Caco-2 (cell line): ENCODE results near the gene MORN5. TPM values are rescaled to one million over a fixed set of nuclear protein-coding genes. Genes with fewer than 3 reads are reported as not detected.

Experiments
- Bru-seq: library from RNA; stranded (reverse); fragments of 400-500 nt; gene quantifications from one replicate; lab custom pipeline; 2021; lab: Mats Ljungman, UMichigan
- BruChase-seq, 2 experiments: library from RNA; stranded (reverse); fragments of 400-500 nt; gene quantifications; one replicate each; lab custom pipeline; 2021; lab: Mats Ljungman, UMichigan
- BruUV-seq: library from RNA; stranded (reverse); fragments of 400-500 nt; replicated peaks from 2 replicates; lab custom pipeline; 2021; lab: Mats Ljungman, UMichigan
- CTCF ChIA-PET: fragments of 300-600 bp; sonication (Branson Sonifier 250); formaldehyde crosslinking; loops from one replicate; lab custom pipeline; 2022; ENCODE audit warnings: antibody characterized with exemption; lab: Charles Lee
- POLR2A ChIA-PET: fragments of 300-600 bp; sonication (Branson Sonifier 250); formaldehyde crosslinking; loops from one replicate; lab custom pipeline; 2022; ENCODE audit warnings: antibody characterized with exemption; lab: Charles Lee
- DNase-seq, 2 experiments: peaks; one replicate each; pipeline versions ENCODE4 v3.0.0 to v3.0.0-alpha.2; 2020 to 2022
- H3K27me3 ChIP-seq: replicated peaks from 2 replicates; pipeline ENCODE4 v1.6.0; 2011; ENCODE audit warnings: low read length; ENCODE audit not compliant: control insufficient read depth, insufficient read depth
- H3K36me3 ChIP-seq: 2 replicates; pipeline ENCODE4 v1.5.1; 2011; ENCODE audit warnings: low read length; ENCODE audit not compliant: control insufficient read depth, insufficient read depth
- H3K4me1 ChIP-seq: fragments of 250-450 bp; sonication (Bioruptor Pico); 2 replicates; pipeline ENCODE4 v1.5.1; 2020; ENCODE audit warnings: mild to moderate bottlenecking
- H3K4me3 ChIP-seq: 2 replicates; pipeline ENCODE4 v1.5.1; 2011; ENCODE audit warnings: low read depth, mild to moderate bottlenecking, control low read depth, low read length
- H3K9me3 ChIP-seq: fragments of 250-450 bp; sonication (Bioruptor Pico); 2 replicates; pipeline ENCODE4 v1.5.1; 2020; ENCODE audit warnings: mild to moderate bottlenecking, moderate library complexity
- H3K27ac Mint-ChIP-seq: one replicate; pipeline ENCODE4 v1.8.0; 2022; ENCODE audit warnings: mixed read lengths; ENCODE audit not compliant: unreplicated experiment
- H3K27me3 Mint-ChIP-seq: one replicate; pipeline ENCODE4 v1.8.0; 2022; ENCODE audit warnings: mixed read lengths; ENCODE audit not compliant: insufficient read depth, unreplicated experiment
- H3K36me3 Mint-ChIP-seq: one replicate; pipeline ENCODE4 v1.8.0; 2022; ENCODE audit warnings: mild to moderate bottlenecking, mixed read lengths; ENCODE audit not compliant: insufficient read depth, unreplicated experiment
- H3K4me1 Mint-ChIP-seq: one replicate; pipeline ENCODE4 v1.8.0; 2022; ENCODE audit warnings: low read depth, mixed read lengths; ENCODE audit not compliant: unreplicated experiment
- H3K4me3 Mint-ChIP-seq: one replicate; pipeline ENCODE4 v1.8.0; 2022; ENCODE audit warnings: mild to moderate bottlenecking, moderate library complexity, mixed read lengths; ENCODE audit not compliant: unreplicated experiment
- H3K9me3 Mint-ChIP-seq: one replicate; pipeline ENCODE4 v1.8.0; 2022; ENCODE audit warnings: mixed read lengths; ENCODE audit not compliant: unreplicated experiment
- intact Hi-C: fragments of 100-400 bp; cut with micrococcal nuclease; formaldehyde crosslinking; loops from one replicate; pipeline ENCODE4 v1.10.0; 2022; ENCODE audit not compliant: unreplicated experiment
- long read RNA-seq: library from polyadenylated mRNA; stranded (forward); transcript quantifications from one replicate; pipeline ENCODE4 v2.0.0, GENCODE V29; 2022
- total RNA-seq: library from RNA; stranded (reverse); gene quantifications from 2 replicates; pipeline ENCODE4 v1.2.3, GENCODE V29; 2022
- TF ChIP-seq, protein P1 (sequence below), 2 experiments: fragments of 200-600 bp in 1 of 2; IDR thresholded peaks; 1 replicate in 1 of 2; 2 replicates in 1 of 2; pipeline versions ENCODE4 v1.5.1 to v1.8.0; 2011 to 2022; ENCODE audit warnings: antibody characterized with exemption in 1 of 2, control low read depth in 1 of 2, inconsistent platforms in 1 of 2, low read depth in 1 of 2, low read length in 1 of 2, mild to moderate bottlenecking in 1 of 2, moderate library complexity in 1 of 2; ENCODE audit not compliant: insufficient read depth in 1 of 2, severe bottlenecking in 1 of 2, unreplicated experiment in 1 of 2

MORN5 gene
- total RNA-seq (not detected in 2 replicates), Bru-seq, nascent RNA (percentile 13 among the genes with signal in this experiment), BruChase-seq, experiment 1, labeled RNA remaining after a 2-hour chase (percentile 9 among the genes with signal in this experiment), BruChase-seq, experiment 2, labeled RNA remaining after a 6-hour chase (not detected)
- long read RNA-seq, result 0 reads

DNA sequence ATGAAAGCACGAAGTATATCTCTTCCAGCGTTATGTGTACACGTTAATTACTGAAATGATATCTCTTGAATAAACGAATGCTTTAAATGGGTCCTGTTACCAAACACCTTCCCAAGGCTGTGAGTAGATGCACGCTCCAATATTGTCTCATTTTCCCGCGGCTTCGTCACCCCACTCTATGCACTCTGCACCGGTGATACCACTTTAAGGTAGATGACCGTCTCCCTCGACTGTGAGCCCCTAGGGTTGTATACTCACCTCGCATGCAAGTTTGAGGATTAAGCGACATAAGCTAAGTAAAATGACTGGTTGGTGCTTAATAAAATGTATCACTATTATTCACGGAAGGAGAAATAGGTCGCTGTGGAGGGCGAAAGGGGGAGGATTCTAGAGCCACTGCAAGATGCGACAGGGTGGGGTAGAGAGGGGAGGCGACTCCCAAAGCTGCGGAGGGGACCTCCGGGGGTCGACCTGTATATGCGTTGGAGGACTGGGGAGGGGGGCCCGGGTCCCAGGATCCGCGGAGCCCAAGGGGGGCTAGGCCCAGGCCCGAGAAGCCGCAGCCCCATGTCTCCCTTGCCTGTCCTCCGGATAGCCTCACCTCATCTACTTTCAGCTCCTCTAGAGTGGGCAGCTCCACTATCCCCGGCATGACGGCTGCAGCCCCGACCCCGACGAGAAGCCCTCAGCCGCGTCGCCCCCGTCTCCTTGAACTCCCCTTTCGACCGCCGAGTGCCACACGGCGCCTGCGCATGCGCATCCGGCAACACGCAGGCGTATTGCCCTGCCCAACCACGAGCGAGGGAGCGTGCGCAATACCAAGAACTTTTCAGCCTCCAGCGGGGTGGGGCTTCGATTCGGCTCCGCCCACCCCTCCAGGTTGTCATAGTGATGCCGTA is at the start of gene MORN5, which contains the start of gene NDUFA8:
Gene MORN5, plus strand, starts transcription at position 883 of the 899 bp plus-strand sequence. CDS start 65 bp downstream, outside the sequence.
Gene NDUFA8, minus strand, starts transcription at position 754 of the 899 bp plus-strand sequence. Its CDS starts 102 bp downstream, at position 652.
- POLR2A ChIA-PET, result interaction anchor here (0.7 to 1.2 kb wide), 2 partner anchors 8 to 105 kb away, joined by 4 read pairs; partner anchors contain the start of genes MRRF and RBM18
- Histone ChIP-seq H3K9me3 (0 out of 2 replicates have a peak, but pooled peaks cover 6% of the 10 kb centered on the region), H3K36me3 (peaks cover 1% of the 10 kb centered on the region; the same call in 1 of the 2 replicates), H3K27me3 (no peaks in the 10 kb centered on the region), H3K4me3 (peak within 1 kb of the TSS; percentile 83), H3K4me1 (0 out of 2 replicates have a peak, but pooled peaks cover 3% of the 10 kb centered on the region)
- Mint-ChIP-seq H3K27ac (peak within 1 kb of the TSS; percentile 99), H3K4me1 (peaks cover 6% of the 10 kb centered on the region), H3K36me3 (peaks cover 12% of the 10 kb centered on the region), H3K27me3 (no peaks in the 10 kb centered on the region), H3K4me3 (peak within 1 kb of the TSS; percentile 98), H3K9me3 (no peaks in the 10 kb centered on the region)
- TF ChIP-seq, protein P1, sequence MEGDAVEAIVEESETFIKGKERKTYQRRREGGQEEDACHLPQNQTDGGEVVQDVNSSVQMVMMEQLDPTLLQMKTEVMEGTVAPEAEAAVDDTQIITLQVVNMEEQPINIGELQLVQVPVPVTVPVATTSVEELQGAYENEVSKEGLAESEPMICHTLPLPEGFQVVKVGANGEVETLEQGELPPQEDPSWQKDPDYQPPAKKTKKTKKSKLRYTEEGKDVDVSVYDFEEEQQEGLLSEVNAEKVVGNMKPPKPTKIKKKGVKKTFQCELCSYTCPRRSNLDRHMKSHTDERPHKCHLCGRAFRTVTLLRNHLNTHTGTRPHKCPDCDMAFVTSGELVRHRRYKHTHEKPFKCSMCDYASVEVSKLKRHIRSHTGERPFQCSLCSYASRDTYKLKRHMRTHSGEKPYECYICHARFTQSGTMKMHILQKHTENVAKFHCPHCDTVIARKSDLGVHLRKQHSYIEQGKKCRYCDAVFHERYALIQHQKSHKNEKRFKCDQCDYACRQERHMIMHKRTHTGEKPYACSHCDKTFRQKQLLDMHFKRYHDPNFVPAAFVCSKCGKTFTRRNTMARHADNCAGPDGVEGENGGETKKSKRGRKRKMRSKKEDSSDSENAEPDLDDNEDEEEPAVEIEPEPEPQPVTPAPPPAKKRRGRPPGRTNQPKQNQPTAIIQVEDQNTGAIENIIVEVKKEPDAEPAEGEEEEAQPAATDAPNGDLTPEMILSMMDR (IDR thresholded peaks at IDR 0.05; ENCODE audit: insufficient read depth in 1 of 2, low read depth in 1 of 2, low read length in 1 of 2, severe bottlenecking in 1 of 2, unreplicated experiment in 1 of 2), result no peak
- CTCF ChIA-PET, result interaction anchor here (1.0 kb wide), 1 partner anchor 55 kb away, joined by 7 read pairs; no protein-coding TSS in a partner anchor
- peak; percentile 97 to 98 for DNase-seq
- intact Hi-C loops, result loop anchor here (1.0 to 2.0 kb wide), 3 partner anchors 20 to 106 kb away; no protein-coding TSS in a partner anchor
- BruUV-seq, result TSS peak; percentile 45

DNA sequence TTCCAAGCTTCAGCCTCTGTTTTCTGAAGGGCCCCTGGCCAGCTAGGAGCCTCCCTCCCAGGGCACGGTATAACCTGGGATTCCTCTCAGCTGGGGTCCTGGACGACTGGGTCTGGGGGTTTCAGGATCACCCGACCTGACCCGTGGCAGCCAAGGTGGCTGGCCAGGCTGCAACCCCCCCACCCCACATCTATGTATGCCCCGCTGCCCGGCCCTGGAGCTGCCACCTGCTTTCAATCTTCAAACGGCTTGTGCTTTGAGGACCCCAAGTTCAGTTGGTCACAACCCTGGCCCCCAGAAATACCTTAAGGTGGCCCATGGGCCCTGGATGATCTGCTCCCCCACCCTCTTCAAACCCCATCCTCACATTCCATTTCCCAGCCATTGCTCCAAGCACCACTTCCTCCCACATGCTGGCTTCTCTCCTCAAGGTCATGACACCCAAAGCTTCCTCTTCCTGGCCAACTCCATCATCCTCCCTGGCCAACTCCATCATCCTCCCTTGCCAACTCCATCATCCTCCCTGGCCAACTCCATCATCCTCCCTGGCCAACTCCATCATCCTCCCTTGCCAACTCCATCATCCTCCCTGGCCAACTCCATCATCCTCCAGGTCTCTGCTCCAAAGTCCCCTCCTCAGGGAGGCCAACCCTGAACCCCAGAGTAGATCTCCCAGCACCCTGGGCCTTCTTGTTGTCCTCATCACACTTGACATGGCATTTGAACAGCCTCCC is 49.4 kb upstream of the MORN5 start:
- H3K27me3 Mint-ChIP-seq, result no peaks in the 10 kb centered on the region
- Histone ChIP-seq H3K4me3 (no peak overlapping the region), H3K27me3 (no peaks in the 10 kb centered on the region), H3K4me1 (no peaks in the 10 kb centered on the region), H3K36me3 (no peaks in the 10 kb centered on the region), H3K9me3 (no peaks in the 10 kb centered on the region)
- no peaks in the 10 kb centered on the region for H3K9me3 Mint-ChIP-seq
- no peak for DNase-seq
- intact Hi-C loops, result no loop called here
- no peaks in the 10 kb centered on the region for H3K36me3 Mint-ChIP-seq
- H3K4me1 Mint-ChIP-seq, result no peaks in the 10 kb centered on the region
- H3K27ac Mint-ChIP-seq, result no peak overlapping the region
- TF ChIP-seq, protein P1 (IDR thresholded peaks at IDR 0.05; ENCODE audit: insufficient read depth in 1 of 2, low read depth in 1 of 2, low read length in 1 of 2, severe bottlenecking in 1 of 2, unreplicated experiment in 1 of 2), result no peak
- H3K4me3 Mint-ChIP-seq, result no peak overlapping the region
- no TSS peak for BruUV-seq
- POLR2A ChIA-PET, result no interaction called here
- CTCF ChIA-PET, result interaction anchor here (0.8 kb wide), 1 partner anchor 12 kb away, joined by 4 read pairs; no protein-coding TSS in a partner anchor
